COR-L47 (cell line): ENCODE data around the gene SLC25A42.
"Not testable (repeated sequence)": the region's sequence is repeated elsewhere in the genome, so short reads cannot be mapped to it uniquely, and the experiment has no call there.

ENCODE experiments used
- DNase-seq: peaks from one replicate; lab custom pipeline; 2025; lab: John Stamatoyannopoulos, UW

The SLC25A42 gene

GRCh38 chr19:19068659-19069654 lies 5.2 kb downstream of the SLC25A42 start:
- no peak for DNase-seq

GRCh38 chr19:19071897-19072296 lies 8.1 kb downstream of the SLC25A42 start:
- DNase-seq: no peak

- no peak for DNase-seq
Observed at GRCh38 chr19:19074196-19074882, 10.5 kb downstream of the SLC25A42 start.

GRCh38 chr19:19075126-19075525 lies 11.3 kb downstream of the SLC25A42 start:
- no peak for DNase-seq

DNA sequence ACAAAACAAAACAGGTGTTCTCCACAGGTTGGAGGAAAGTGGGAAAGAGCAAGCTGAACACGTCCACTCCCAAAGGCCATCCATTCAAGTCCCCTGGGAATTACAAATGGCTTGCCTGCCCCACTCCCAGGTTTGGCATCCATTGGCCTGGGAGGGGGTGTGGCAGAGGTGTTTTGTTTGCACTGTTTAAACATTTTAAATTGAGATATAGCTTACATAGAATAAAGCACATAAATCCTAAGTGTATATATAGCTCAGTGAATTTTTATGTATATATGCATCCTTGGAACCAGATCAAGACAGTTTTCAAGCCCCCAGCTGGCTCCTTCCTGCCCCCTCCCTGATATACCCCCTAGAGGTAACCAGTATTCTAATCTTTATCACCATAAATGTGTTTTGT lies 12.7 kb downstream of the SLC25A42 start:
- DNase-seq: no peak

GRCh38 chr19:19077103-19077502 lies 13.3 kb downstream of the SLC25A42 start:
- no peak for DNase-seq

DNA sequence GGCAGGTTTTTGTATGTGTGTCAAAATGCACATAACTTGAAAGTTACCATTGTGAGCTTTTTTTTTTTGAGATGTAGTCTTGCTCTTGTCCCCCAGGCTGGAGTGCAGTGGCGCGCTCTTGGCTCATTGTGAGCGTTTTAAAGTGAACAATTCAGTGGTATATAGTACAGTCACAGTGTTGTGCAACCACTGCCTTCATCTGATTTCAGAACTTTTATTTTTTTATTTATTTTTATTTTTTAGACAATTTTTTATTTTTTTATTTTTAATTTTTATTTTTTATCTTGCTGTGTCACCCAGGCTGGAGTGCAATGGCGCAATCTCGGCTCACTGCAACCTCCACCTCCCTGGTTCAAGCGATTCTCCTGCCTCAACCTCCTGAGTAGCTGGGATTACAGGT lies 15.0 kb downstream of the SLC25A42 start:
- DNase-seq: no peak

- no peak for DNase-seq
Observed at GRCh38 chr19:19079571-19079970, 15.8 kb downstream of the SLC25A42 start.

GRCh38 chr19:19081642-19082151 lies 17.9 kb downstream of the SLC25A42 start:
- no peak for DNase-seq

- no peak for DNase-seq
Observed at GRCh38 chr19:19083413-19084178, 19.8 kb downstream of the SLC25A42 start.

- DNase-seq: no peak
Observed at GRCh38 chr19:19087676-19088075, 23.9 kb downstream of the SLC25A42 start.

DNA sequence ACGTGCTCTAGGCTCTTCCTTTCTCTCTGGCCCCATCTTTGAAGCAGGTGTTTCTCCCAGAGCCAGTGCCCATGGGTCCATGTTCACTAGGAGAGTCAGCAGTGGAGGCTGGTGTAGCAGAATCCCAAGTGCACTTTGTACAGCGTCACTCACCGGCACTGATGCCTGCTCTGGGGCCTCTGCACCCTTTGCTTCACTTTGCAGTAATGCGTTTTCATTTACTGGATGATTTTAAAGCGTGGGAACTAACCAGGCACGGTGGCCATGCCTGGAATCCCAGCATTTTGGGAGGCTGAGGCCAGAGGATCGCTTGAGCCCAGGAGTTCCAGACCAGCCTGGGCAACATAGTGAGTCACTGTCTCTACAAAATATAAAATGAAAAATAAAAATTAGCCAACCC lies 30.7 kb downstream of the SLC25A42 start:
- DNase-seq: no peak

DNA sequence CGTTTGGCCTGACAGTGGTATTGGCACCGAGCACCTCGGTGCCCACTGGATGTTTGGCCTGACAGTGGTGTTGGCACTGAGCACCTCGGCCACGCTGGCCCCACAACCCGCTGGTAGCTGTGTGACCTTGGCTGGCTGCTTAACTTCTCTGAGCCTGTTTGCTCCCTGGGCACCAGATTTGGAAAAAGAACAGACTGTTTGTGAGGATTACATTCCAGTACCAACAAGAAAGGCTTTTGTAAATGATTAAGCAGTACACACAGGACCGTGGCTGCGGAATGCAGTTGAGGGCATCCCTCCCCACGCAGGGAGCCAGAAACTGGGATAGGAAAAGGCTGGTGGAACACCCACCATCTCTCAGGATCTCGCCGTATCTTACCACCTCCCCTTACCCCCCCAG lies 31.9 kb downstream of the SLC25A42 start:
- DNase-seq: no peak

DNA sequence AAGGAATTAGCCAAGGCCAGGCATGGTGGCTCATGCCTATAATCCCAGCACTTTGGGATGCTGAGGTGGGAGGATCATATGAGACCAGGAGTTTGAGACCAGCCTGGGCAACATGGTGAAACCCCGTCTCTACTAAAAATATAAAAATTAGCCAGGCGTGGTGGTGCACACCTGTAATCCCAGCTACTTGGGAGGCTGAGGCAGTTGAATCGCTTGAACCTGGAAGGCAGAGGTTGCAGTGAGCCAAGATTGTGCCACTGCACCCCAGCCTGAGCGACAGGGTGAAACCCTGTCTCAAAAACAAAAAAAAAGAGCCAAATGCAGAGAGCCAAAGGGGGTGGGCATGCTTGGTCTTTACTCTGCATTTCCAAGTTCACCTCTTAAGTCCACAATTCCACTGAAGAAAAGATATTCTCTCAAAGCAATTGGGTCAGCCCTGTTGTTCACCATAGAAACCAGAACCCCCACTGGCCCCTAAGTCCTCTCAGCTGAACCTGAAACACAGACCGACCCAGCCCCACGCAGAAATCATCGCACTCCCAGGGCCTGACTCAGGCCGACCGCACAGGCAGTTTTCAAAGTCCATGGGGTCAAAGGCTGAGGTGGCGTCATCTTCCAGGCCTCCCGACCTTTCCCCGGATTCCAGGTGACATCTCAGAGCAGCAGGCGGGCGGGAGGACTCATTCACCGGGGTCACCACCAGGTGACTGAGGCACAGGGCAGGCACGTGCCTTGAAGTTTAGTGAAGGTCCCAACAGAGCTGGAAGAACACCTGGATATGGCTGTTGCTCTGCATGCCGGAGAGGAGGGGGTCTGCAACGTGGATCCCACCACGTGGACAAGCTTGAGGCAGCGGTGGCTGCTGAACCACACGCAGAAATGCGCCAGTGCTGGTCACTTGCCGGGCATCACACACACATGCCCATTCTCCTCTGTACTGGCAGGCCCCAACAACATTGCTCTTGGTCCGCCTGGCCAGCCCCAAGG lies 33.1 kb downstream of the SLC25A42 start:
- DNase-seq: no peak

GRCh38 chr19:19098084-19098702 lies 34.4 kb downstream of the SLC25A42 start:
- DNase-seq: no peak

GRCh38 chr19:19098703-19099632 lies 35.2 kb downstream of the SLC25A42 start:
- no peak for DNase-seq

DNA sequence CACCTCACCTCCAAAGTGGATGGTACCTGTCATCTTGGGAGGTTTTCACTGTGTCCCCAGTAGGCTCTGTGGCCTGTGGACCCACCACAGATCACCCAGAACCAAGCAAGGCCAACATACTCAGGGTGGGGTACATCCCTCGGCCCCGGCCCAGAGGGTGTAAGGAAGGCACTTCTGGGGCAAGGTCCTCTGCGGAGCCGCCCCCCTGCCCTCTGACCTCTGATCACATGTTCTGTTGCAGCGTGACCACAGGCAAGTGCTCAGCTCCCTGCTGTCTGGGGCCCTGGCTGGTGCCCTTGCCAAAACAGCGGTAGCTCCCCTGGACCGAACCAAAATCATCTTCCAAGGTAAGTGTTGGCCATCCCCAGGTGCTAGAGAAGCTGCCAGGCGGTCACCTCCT lies 37.7 kb downstream of the SLC25A42 start:
- no peak for DNase-seq

- not testable (repeated sequence) for DNase-seq
Observed at GRCh38 chr19:19102566-19102965, 38.8 kb downstream of the SLC25A42 start.

DNA sequence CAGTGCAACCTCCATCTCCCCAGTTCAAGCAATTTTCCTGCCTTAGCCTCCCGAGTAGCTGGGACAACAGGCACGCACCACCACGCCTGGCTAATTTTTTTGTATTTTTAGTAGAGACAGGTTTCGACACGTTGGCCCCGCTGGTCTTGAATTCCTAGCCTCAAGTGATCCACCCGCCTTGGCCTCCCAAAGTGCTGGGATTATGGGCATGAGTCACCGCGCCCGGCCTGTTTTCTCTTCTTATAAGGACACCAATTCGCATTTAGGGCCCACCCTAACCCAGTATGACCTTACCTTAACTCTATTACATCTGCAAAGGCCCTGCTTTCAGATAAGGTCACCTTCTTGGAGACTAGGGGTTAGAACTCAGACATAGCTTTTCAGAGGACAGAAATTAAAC lies 39.4 kb downstream of the SLC25A42 start:
- DNase-seq: no peak
